H1 (cell line): ENCODE data around the gene NUFIP2. TPM values are rescaled to one million over a fixed set of nuclear protein-coding genes. Genes with fewer than 3 reads are reported as not detected.

Experiments used
- CTCF ChIA-PET: fragments of 300-600 bp; sonication (Branson Sonifier 250); formaldehyde crosslinking; loops from one replicate; lab custom pipeline; 2021; ENCODE audit not compliant: partially characterized antibody; lab: Charles Lee
- POLR2A ChIA-PET: fragments of 300-600 bp; sonication (Branson Sonifier 250); formaldehyde crosslinking; loops from one replicate; lab custom pipeline; 2021; ENCODE audit warnings: inconsistent platforms; ENCODE audit not compliant: partially characterized antibody; lab: Charles Lee
- DNase-seq, 2 experiments: peaks; one replicate each; pipeline versions ENCODE4 v3.0.0 to v3.0.0-alpha.2; 2010 to 2022; ENCODE audit warnings: low spot score in 2 of 2, low read depth in 1 of 2, mixed read lengths in 1 of 2
- FAIRE-seq: peaks from 2 replicates; lab custom pipeline; 2011; peaks lifted over from hg19 to GRCh38; lab: Jason Lieb, UNC
- H2AFZ ChIP-seq: 2 replicates; pipeline ENCODE4 v1.8.1; 2012; ENCODE audit warnings: low read length, inconsistent platforms
- H2AK5ac ChIP-seq: 2 replicates; pipeline ENCODE4 v1.6.1; 2013; ENCODE audit warnings: low read depth, low read length
- H2BK120ac ChIP-seq: replicated peaks from 2 replicates; pipeline ENCODE3; 2013; ENCODE audit warnings: low read depth, low read length, inconsistent platforms
- H2BK12ac ChIP-seq: 2 replicates; pipeline ENCODE4 v1.6.1; 2013; ENCODE audit warnings: low read depth, low read length
- H2BK15ac ChIP-seq: 2 replicates; pipeline ENCODE4 v1.6.1; 2013; ENCODE audit warnings: low read length
- H2BK20ac ChIP-seq: 2 replicates; pipeline ENCODE4 v1.6.1; 2013; ENCODE audit warnings: low read length
- H2BK5ac ChIP-seq: 2 replicates; pipeline ENCODE4 v1.6.1; 2013; ENCODE audit warnings: low read depth, low read length
- H3K14ac ChIP-seq: 2 replicates; pipeline ENCODE4 v1.6.1; 2013; ENCODE audit warnings: inconsistent platforms; ENCODE audit not compliant: insufficient read length
- H3K18ac ChIP-seq: 2 replicates; pipeline ENCODE4 v1.6.1; 2013; ENCODE audit warnings: low read length; ENCODE audit errors: extremely low read depth
- H3K23ac ChIP-seq: 2 replicates; pipeline ENCODE4 v1.6.1; 2013; ENCODE audit warnings: inconsistent platforms; ENCODE audit not compliant: insufficient read length
- H3K23me2 ChIP-seq: 2 replicates; pipeline ENCODE4 v1.6.1; 2013; ENCODE audit warnings: low read depth, low read length
- H3K27ac ChIP-seq: 2 replicates; pipeline ENCODE4 v1.6.1; 2011; ENCODE audit warnings: low read depth, low read length, inconsistent platforms
- H3K27me3 ChIP-seq, 4 experiments: replicated peaks in 1 of 4; 1 replicate in 1 of 4; 2 replicates in 3 of 4; pipeline versions ENCODE4 v1.6.1 to v1.8.1; 2011 to 2013; ENCODE audit warnings: low read length in 3 of 4, mild to moderate bottlenecking in 3 of 4, inconsistent platforms in 2 of 4, mixed read lengths in 2 of 4, moderate library complexity in 1 of 4; ENCODE audit not compliant: control insufficient read depth in 3 of 4, insufficient read depth in 3 of 4; ENCODE audit errors: extremely low read depth in 1 of 4
- H3K36me3 ChIP-seq, 4 experiments: 2 replicates each; pipeline versions ENCODE4 v1.6.1 to v1.8.1; 2011 to 2013; ENCODE audit warnings: mild to moderate bottlenecking in 4 of 4, low read length in 3 of 4, moderate library complexity in 2 of 4, control low read depth in 1 of 4, inconsistent platforms in 1 of 4; ENCODE audit not compliant: insufficient read depth in 4 of 4, control insufficient read depth in 2 of 4
- H3K4ac ChIP-seq: replicated peaks from 2 replicates; pipeline ENCODE3; 2013; ENCODE audit warnings: low read length, low read depth, mixed read lengths, inconsistent platforms; ENCODE audit not compliant: insufficient read length
- H3K4me1 ChIP-seq, 4 experiments: replicated peaks in 1 of 4; 1 replicate in 1 of 4; 2 replicates in 3 of 4; pipeline versions ENCODE4 v1.6.1 to v1.8.1; 2011 to 2013; ENCODE audit warnings: low read length in 3 of 4, inconsistent platforms in 2 of 4, mixed read lengths in 1 of 4; ENCODE audit not compliant: insufficient read depth in 4 of 4, control insufficient read depth in 3 of 4
- H3K4me2 ChIP-seq, 2 experiments: 2 replicates each; pipeline versions ENCODE4 v1.6.1 to v1.8.1; 2011 to 2013; ENCODE audit warnings: low read depth in 2 of 2, low read length in 2 of 2, control low read depth in 1 of 2, inconsistent platforms in 1 of 2, mild to moderate bottlenecking in 1 of 2; ENCODE audit not compliant: insufficient read depth in 1 of 2
- H3K4me3 ChIP-seq, 4 experiments: fragments of 200-600, 300-600 bp in 1 of 4; sonication (generic), shearing (Covaris generic), sonication (Bioruptor Twin) in 1 of 4; 2 replicates each; pipeline versions ENCODE4 v1.5.1 to v1.8.1; 2011 to 2016; ENCODE audit warnings: low read length in 4 of 4, low read depth in 3 of 4, control low read depth in 2 of 4, inconsistent platforms in 2 of 4, mild to moderate bottlenecking in 2 of 4, mixed read lengths in 1 of 4, moderate library complexity in 1 of 4; ENCODE audit not compliant: insufficient read depth in 2 of 4; ENCODE audit errors: extremely low read depth in 1 of 4
- H3K56ac ChIP-seq: replicated peaks from 2 replicates; pipeline ENCODE3; 2013; ENCODE audit warnings: low read depth, mild to moderate bottlenecking, mixed read lengths, low read length, inconsistent platforms; ENCODE audit not compliant: insufficient read length
- H3K79me1 ChIP-seq: 2 replicates; pipeline ENCODE4 v1.6.1; 2013; ENCODE audit warnings: low read depth, low read length, control low read depth
- H3K79me2 ChIP-seq, 2 experiments: 2 replicates each; pipeline versions ENCODE4 v1.6.1 to v1.8.1; 2012 to 2013; ENCODE audit warnings: low read length in 2 of 2, mild to moderate bottlenecking in 2 of 2, inconsistent platforms in 1 of 2; ENCODE audit not compliant: insufficient read depth in 2 of 2, control insufficient read depth in 1 of 2
- H3K9ac ChIP-seq, 4 experiments: replicated peaks in 1 of 4; 1 replicate in 1 of 4; 2 replicates in 3 of 4; pipeline versions ENCODE4 v1.6.1 to v1.8.1; 2011 to 2013; ENCODE audit warnings: low read depth in 3 of 4, low read length in 3 of 4, control low read depth in 2 of 4, mild to moderate bottlenecking in 2 of 4, moderate library complexity in 2 of 4, inconsistent platforms in 1 of 4; ENCODE audit errors: extremely low read depth in 1 of 4
- H3K9me3 ChIP-seq, 2 experiments: 2 replicates each; pipeline versions ENCODE4 v1.6.1 to v1.8.1; 2012 to 2013; ENCODE audit warnings: mild to moderate bottlenecking in 2 of 2, moderate library complexity in 2 of 2, control low read depth in 1 of 2, inconsistent platforms in 1 of 2, low read depth in 1 of 2, low read length in 1 of 2, mixed read lengths in 1 of 2; ENCODE audit not compliant: insufficient read depth in 2 of 2
- H4K20me1 ChIP-seq, 2 experiments: replicated peaks in 1 of 2; 2 replicates each; pipeline versions ENCODE3 to v1.8.1; 2011 to 2013; ENCODE audit warnings: inconsistent platforms in 2 of 2, low read length in 2 of 2, mild to moderate bottlenecking in 1 of 2; ENCODE audit not compliant: insufficient read depth in 2 of 2, control insufficient read depth in 1 of 2
- H4K5ac ChIP-seq: 2 replicates; pipeline ENCODE4 v1.6.1; 2013; ENCODE audit warnings: low read length, low read depth, mixed read lengths, inconsistent platforms; ENCODE audit not compliant: insufficient read length
- H4K8ac ChIP-seq: 2 replicates; pipeline ENCODE4 v1.8.0; 2013; ENCODE audit warnings: mild to moderate bottlenecking, moderate library complexity, low read length, inconsistent platforms; ENCODE audit not compliant: insufficient read depth; ENCODE audit errors: extremely low read depth
- H4K91ac ChIP-seq: replicated peaks from 2 replicates; pipeline ENCODE3; 2013; ENCODE audit warnings: low read length, mixed read lengths, inconsistent platforms; ENCODE audit not compliant: insufficient read length
- ATF3 ChIP-seq: IDR thresholded peaks from 2 replicates; pipeline ENCODE4 v1.6.1; 2011; ENCODE audit warnings: low read depth, mild to moderate bottlenecking, low read length; ENCODE audit not compliant: insufficient read depth
- BACH1 ChIP-seq: IDR thresholded peaks from 2 replicates; pipeline ENCODE4 v1.6.1; 2012; ENCODE audit warnings: low read length, improper control_type of control experiment
- CTCF ChIP-seq, 3 experiments: IDR thresholded peaks; 1 replicate in 2 of 3; 2 replicates in 1 of 3; pipeline versions ENCODE4 v1.5.1 to v1.6.1; 2011; ENCODE audit warnings: low read length in 3 of 3, mild to moderate bottlenecking in 3 of 3, inconsistent platforms in 2 of 3, low read depth in 1 of 3, moderate library complexity in 1 of 3; ENCODE audit not compliant: insufficient read depth in 1 of 3; ENCODE audit errors: control extremely low read depth in 1 of 3
- HDAC6 ChIP-seq: IDR thresholded peaks from one replicate; pipeline ENCODE4 v1.7.1; 2012; ENCODE audit warnings: low read depth, mild to moderate bottlenecking, inconsistent platforms, low read length, moderate library complexity
- NRF1 ChIP-seq: IDR thresholded peaks from 2 replicates; pipeline ENCODE4 v1.6.1; 2011; ENCODE audit warnings: mild to moderate bottlenecking, low read depth, low read length, improper control_type of control experiment
- SIN3A ChIP-seq, 2 experiments: IDR thresholded peaks in 1 of 2; conservative IDR thresholded peaks in 1 of 2; 2 replicates each; pipeline ENCODE4 v1.6.1; 2011 to 2012; ENCODE audit warnings: low read length in 2 of 2, improper control_type of control experiment in 1 of 2, low read depth in 1 of 2, mild to moderate bottlenecking in 1 of 2
- SP4 ChIP-seq: IDR thresholded peaks from 2 replicates; pipeline ENCODE4 v1.6.1; 2012; ENCODE audit warnings: low read length, inconsistent platforms
- WGBS, 2 experiments: shearing (Covaris generic) in 1 of 2; methylation state at CpG; one replicate each; pipeline versions ENCODE4 v1.1.6 to v1.1.7; 2013 to 2015; ENCODE audit warnings: low lambda C conversion rate in 2 of 2, mixed read lengths in 2 of 2, inconsistent platforms in 1 of 2, low coverage in 1 of 2, missing lambda C conversion rate in 1 of 2; ENCODE audit not compliant: insufficient replicate concordance in 2 of 2, insufficient coverage in 1 of 2, insufficient read length in 1 of 2; ENCODE audit errors: extremely low coverage in 1 of 2, missing lambda C conversion rate in 1 of 2; 5-methylcytosine and 5-hydroxymethylcytosine counted together
- polyA plus RNA-seq, 7 experiments: library from polyadenylated mRNA; depleted of rRNA in 3 of 7; stranded (reverse) in 5 of 7; unstranded in 2 of 7; fragments of >200 nt in 5 of 7; fragments of 200-250 nt in 2 of 7; gene quantifications; 1 replicate in 5 of 7; 2 replicates in 1 of 7; 4 replicates in 1 of 7; pipeline versions ENCODE4 v1.2.1 to v1.2.3, GENCODE V29; 2011 to 2013; ENCODE audit warnings: missing spikeins in 2 of 7, mixed read lengths in 2 of 7
- total RNA-seq: library from RNA; stranded (reverse); fragmentation: NEBNext Ultra II Directional; extraction: Animal tissue kit (Norgen Biotek cat#: 25700); gene quantifications from 2 replicates; pipeline ENCODE4 v1.2.1, GENCODE V29; 2021

NUFIP2 gene
- total and polyA plus RNA-seq, 2 of the 8 experiments (the other 6 are each of a cell fraction or from before 2014, with no cell fraction given): 65.9 to 118 TPM

- Histone ChIP-seq H4K20me1 (no peaks in the 10 kb centered on the region), H3K18ac (no peak within 1 kb of the TSS), H3K79me2 (no peaks in the 10 kb centered on the region), H3K36me3 (no peaks in the 10 kb centered on the region), H2AK5ac (no peak within 1 kb of the TSS), H2BK120ac (no peak within 1 kb of the TSS), H3K4me2 (no peak within 1 kb of the TSS), H2BK15ac (peak within 1 kb of the TSS; percentile 68), H2BK12ac (no peak within 1 kb of the TSS), H3K79me1 (no peaks in the 10 kb centered on the region; the same call in 1 of the 2 replicates), H3K27ac (no peak within 1 kb of the TSS), H3K4ac (no peak within 1 kb of the TSS), H2AFZ (no peak within 1 kb of the TSS), H4K5ac (no peak within 1 kb of the TSS), H4K8ac (no peak within 1 kb of the TSS), H3K9me3 (no peaks in the 10 kb centered on the region), H4K91ac (no peak within 1 kb of the TSS), H3K4me3 (no peak within 1 kb of the TSS), H3K14ac (no peak within 1 kb of the TSS), H3K56ac (no peak within 1 kb of the TSS), H3K9ac (no peak within 1 kb of the TSS), H3K23ac (no peak within 1 kb of the TSS), H3K23me2 (no peaks in the 10 kb centered on the region), H2BK20ac (no peak within 1 kb of the TSS), H2BK5ac (no peak within 1 kb of the TSS), H3K27me3 (no peaks in the 10 kb centered on the region), H3K4me1 (peaks cover 0 to 2% (median under 1%) of the 10 kb centered on the region in 4 experiments; a peak in 2 of 7 replicates)
- FAIRE-seq: no peak
- ChIA-PET CTCF (interaction anchor here (0.9 kb wide), 1 partner anchor 27 kb away, joined by 4 read pairs; no protein-coding TSS in a partner anchor), POLR2A (interaction anchor here (0.8 to 1.0 kb wide), 2 partner anchors 41 to 46 kb away, joined by 3 to 4 read pairs; no protein-coding TSS in a partner anchor)
- no peak for DNase-seq
- WGBS, 2 experiments: 91% methylated on average over 1 of the region's 1 CpG; no CpG with 5 or more reads in 1 of the 2 experiments
- no peak for TF ChIP-seq HDAC6
- TF ChIP-seq ATF3: no peak
- TF ChIP-seq SP4: no peak
- TF ChIP-seq NRF1: no peak
- TF ChIP-seq CTCF (IDR thresholded peaks at IDR 0.05; ENCODE audit: control extremely low read depth in 1 of 3, insufficient read depth in 1 of 3, low read depth in 1 of 3, low read length in 3 of 3): no peak
- TF ChIP-seq SIN3A (conservative IDR thresholded peaks at IDR 0.05 in 1 of 2, IDR thresholded peaks at IDR 0.05 in 1 of 2; ENCODE audit: low read depth in 1 of 2, low read length in 2 of 2): no peak
- no peak for TF ChIP-seq BACH1
Observed at GRCh38 chr17:29246628-29247027, 47.3 kb downstream of the NUFIP2 start, which contains the start of gene CRYBA1. Gene CRYBA1, plus strand, starts transcription at chr17:29246859. Its CDS starts 5 bp downstream, at chr17:29246864.
